PC-3 (cell line): Measurements from ENCODE around the gene CLPTM1L. TPM values are rescaled to one million over a fixed set of nuclear protein-coding genes. Genes with fewer than 3 reads are reported as not detected.
"Not testable (repeated sequence)": the region's sequence is repeated elsewhere in the genome, so short reads cannot be mapped to it uniquely, and the experiment has no call there.

Source experiments
- ATAC-seq: fragments of 200-7000 bp; cut with Tn5 transposase; 2 replicates; pipeline ENCODE4 v1.9.1; 2020; ENCODE audit warnings: mild to moderate bottlenecking, moderate library complexity
- BruUV-seq: library from RNA; stranded (reverse); fragments of 400-500 nt; replicated peaks from 2 replicates; lab custom pipeline; 2021; lab: Mats Ljungman, UMichigan
- CTCF ChIA-PET: fragments of 300-600 bp; sonication (Branson Sonifier 250); formaldehyde crosslinking; loops from one replicate; lab custom pipeline; 2022; ENCODE audit warnings: antibody characterized with exemption; lab: Charles Lee
- POLR2A ChIA-PET: fragments of 300-600 bp; sonication (Branson Sonifier 250); formaldehyde crosslinking; loops from one replicate; lab custom pipeline; 2022; ENCODE audit warnings: antibody characterized with exemption; ENCODE audit not compliant: unreplicated experiment; lab: Charles Lee
- DNase-seq: peaks from one replicate; pipeline ENCODE4 v3.0.0-alpha.2; 2015
- H2AFZ ChIP-seq: fragments of 300-600 bp; sonication (generic); 2 replicates; pipeline ENCODE4 v1.6.0; 2016; ENCODE audit warnings: antibody characterized with exemption, low read length
- H3F3A ChIP-seq: fragments of 300-600 bp; sonication (generic); one replicate; pipeline ENCODE4 v1.6.0; 2017; ENCODE audit warnings: antibody characterized with exemption, low read length, control low read depth, mild to moderate bottlenecking; ENCODE audit not compliant: unreplicated experiment
- H3K27ac ChIP-seq: fragments of 300-600 bp; sonication (generic); 2 replicates; pipeline ENCODE4 v1.5.1; 2016; ENCODE audit warnings: mild to moderate bottlenecking, low read length
- H3K27me3 ChIP-seq: fragments of 300-600 bp; sonication (generic); 2 replicates; pipeline ENCODE4 v1.6.1; 2016; ENCODE audit warnings: low read length, mixed read lengths
- H3K36me3 ChIP-seq: fragments of 300-600 bp; sonication (generic); 2 replicates; pipeline ENCODE4 v1.6.1; 2016; ENCODE audit warnings: low read depth, mixed run types, low read length, mixed read lengths
- H3K4me1 ChIP-seq: fragments of 300-600 bp; sonication (generic); 2 replicates; pipeline ENCODE4 v1.5.1; 2016; ENCODE audit warnings: low read length; ENCODE audit not compliant: insufficient read depth
- H3K4me2 ChIP-seq: fragments of 300-600 bp; sonication (generic); 2 replicates; pipeline ENCODE4 v1.6.0; 2016; ENCODE audit warnings: low read length
- H3K4me3 ChIP-seq: fragments of 300-600 bp; sonication (generic); 2 replicates; pipeline ENCODE4 v1.5.1; 2016; ENCODE audit warnings: mild to moderate bottlenecking, low read length, mixed read lengths
- H3K79me2 ChIP-seq: fragments of 300-600 bp; sonication (generic); 2 replicates; pipeline ENCODE4 v1.6.1; 2017; ENCODE audit warnings: low read length, mixed read lengths
- H3K9ac ChIP-seq: fragments of 300-600 bp; sonication (generic); 2 replicates; pipeline ENCODE4 v1.6.0; 2016; ENCODE audit warnings: mild to moderate bottlenecking, low read length
- H3K9me2 ChIP-seq: fragments of 300-600 bp; sonication (generic); replicated peaks from 2 replicates; pipeline ENCODE4 v1.6.1; 2016; ENCODE audit warnings: mixed run types, low read length, mixed read lengths
- H3K9me3 ChIP-seq: fragments of 300-600 bp; sonication (generic); 2 replicates; pipeline ENCODE4 v1.6.1; 2016; ENCODE audit warnings: low read length, mixed read lengths
- H4K20me1 ChIP-seq: fragments of 300-600 bp; sonication (generic); 2 replicates; pipeline ENCODE4 v1.6.1; 2016; ENCODE audit warnings: low read length, mixed read lengths
- CTCF ChIP-seq: fragments of 300-600 bp; sonication (generic); conservative IDR thresholded peaks from 2 replicates; pipeline ENCODE4 v1.5.1; 2017; ENCODE audit warnings: antibody characterized with exemption, low read depth, mild to moderate bottlenecking, low read length
- EZH2 ChIP-seq: fragments of 300-600 bp; sonication (generic); IDR thresholded peaks from one replicate; pipeline ENCODE4 v1.6.1; 2017; ENCODE audit warnings: antibody characterized with exemption, mild to moderate bottlenecking, low read length; ENCODE audit not compliant: unreplicated experiment
- EZH2phosphoT487 ChIP-seq: fragments of 300-600 bp; sonication (generic); IDR thresholded peaks from 2 replicates; pipeline ENCODE4 v1.6.1; 2018; ENCODE audit warnings: mild to moderate bottlenecking, antibody characterized with exemption, low read length, borderline replicate concordance
- intact Hi-C: fragments of 100-400 bp; cut with micrococcal nuclease; formaldehyde crosslinking; loops from 2 replicates; pipeline ENCODE4 v1.9.0; 2023
- total RNA-seq: library from RNA; depleted of rRNA; stranded (reverse); fragments of >200 nt; gene quantifications from 2 replicates; pipeline ENCODE4 v1.2.3, GENCODE V29; 2014

The CLPTM1L gene
- total RNA-seq, 1 experiment from 2014 or later = 463 TPM

- no peaks in the 10 kb centered on the region for H3K9me3 ChIP-seq
- BruUV-seq = no TSS peak
- intact Hi-C loops = loop anchor here (5.0 kb wide), 1 partner anchor 300 kb away; no protein-coding TSS in a partner anchor
- H3F3A ChIP-seq = no peaks in the 10 kb centered on the region
- H3K9me2 ChIP-seq = no peaks in the 10 kb centered on the region
- ATAC-seq = no peak
- DNase-seq = no peak
- ChIA-PET CTCF (no interaction called here), POLR2A (interaction anchor here (0.6 kb wide), 1 partner anchor 14 kb away, joined by 3 read pairs; no protein-coding TSS in a partner anchor)
- no peak overlapping the region for H3K9ac ChIP-seq
- H3K4me3 ChIP-seq = no peak overlapping the region
- no peak overlapping the region for H2AFZ ChIP-seq
- H3K27ac ChIP-seq = no peak overlapping the region
- no peaks in the 10 kb centered on the region for H3K27me3 ChIP-seq
- peaks cover 60% of the 10 kb centered on the region for H3K79me2 ChIP-seq
- H3K4me1 ChIP-seq = peaks cover 11% of the 10 kb centered on the region
- H3K4me2 ChIP-seq = no peak overlapping the region
- peaks cover 12% of the 10 kb centered on the region; the same call in 1 of the 2 replicates for H4K20me1 ChIP-seq
- no peak for TF ChIP-seq EZH2phosphoT487
- no peak for TF ChIP-seq CTCF
- no peak for TF ChIP-seq EZH2
- peaks cover 47% of the 10 kb centered on the region for H3K36me3 ChIP-seq
Measured at GRCh38 chr5:1341863-1342262, 3.0 kb downstream of the CLPTM1L start.

GRCh38 chr5:1339818-1340210 is 5.1 kb downstream of the CLPTM1L start:
- Histone ChIP-seq H3K4me1 (peaks cover 11% of the 10 kb centered on the region), H4K20me1 (peaks cover 12% of the 10 kb centered on the region; the same call in 1 of the 2 replicates), H3K36me3 (peaks cover 50% of the 10 kb centered on the region), H3K79me2 (peaks cover 48% of the 10 kb centered on the region)
- BruUV-seq, DNase-seq, H3K4me2 ChIP-seq, CTCF ChIA-PET, POLR2A ChIA-PET, H3K9me3 ChIP-seq, H3K9ac ChIP-seq, H3K27ac ChIP-seq, H2AFZ ChIP-seq, H3K4me3 ChIP-seq, H3F3A ChIP-seq, H3K9me2 ChIP-seq, ATAC-seq, H3K27me3 ChIP-seq: not testable (repeated sequence)
- intact Hi-C loops = loop anchor here (5.0 kb wide), 1 partner anchor 302 kb away; no protein-coding TSS in a partner anchor

GRCh38 chr5:1339139-1339817 is 5.6 kb downstream of the CLPTM1L start:
- H3K9me3 ChIP-seq, H3K27me3 ChIP-seq, DNase-seq, H3F3A ChIP-seq, CTCF ChIA-PET, H3K4me3 ChIP-seq, H2AFZ ChIP-seq, intact Hi-C loops, H3K9me2 ChIP-seq, POLR2A ChIA-PET, ATAC-seq, H3K9ac ChIP-seq, H3K4me2 ChIP-seq, BruUV-seq, H3K27ac ChIP-seq: not testable (repeated sequence)
- Histone ChIP-seq H4K20me1 (peaks cover 12% of the 10 kb centered on the region; the same call in 1 of the 2 replicates), H3K79me2 (peaks cover 44% of the 10 kb centered on the region), H3K36me3 (peaks cover 52% of the 10 kb centered on the region), H3K4me1 (peaks cover 11% of the 10 kb centered on the region)
